Spleen (tissue), 7 donors: Measurements from ENCODE around the gene PPP1R37.

Source experiments
- CTCF ChIP-seq, 11 experiments: fragments of 200-600 bp in 7 of 11; fragments of 450-650 bp in 4 of 11; sonication (generic) in 4 of 11; IDR thresholded peaks in 8 of 11; conservative IDR thresholded peaks in 3 of 11; 1 replicate in 7 of 11; 2 replicates in 4 of 11; pipeline versions ENCODE4 v1.4.0 to v1.8.0; 2016 to 2021; ENCODE audit warnings: antibody characterized with exemption in 11 of 11, inconsistent platforms in 4 of 11, mild to moderate bottlenecking in 1 of 11
- POLR2A ChIP-seq, 3 donors: fragments of 450-650 bp; IDR thresholded peaks; one replicate each; pipeline ENCODE4 v1.5.1; 2017; ENCODE audit warnings: antibody characterized with exemption in 3 of 3, mild to moderate bottlenecking in 1 of 3
- POLR2AphosphoS5 ChIP-seq, 3 donors: sonication (generic); formaldehyde crosslinking; IDR thresholded peaks; one replicate each; pipeline ENCODE4 v1.5.1; 2017; ENCODE audit warnings: antibody characterized with exemption in 3 of 3
- donor health status: DM: no; HTN: no; CAD: no; lungs with moderate emphysema.
- donor health status: DM: no; HTN: no; CAD: no.
- donor health status: DM: no; HTN: no; CAD: no.

- TF ChIP-seq POLR2A (IDR thresholded peaks at IDR 0.05) (no peak), CTCF (IDR thresholded peaks at IDR 0.05 in 8 of 11, conservative IDR thresholded peaks at IDR 0.05 in 3 of 11) (no peak), POLR2AphosphoS5 (IDR thresholded peaks at IDR 0.05) (no peak)
These were observed 86.3 kb downstream of the PPP1R37 start for GRCh38 chr19:45179072-45179891.
